Liver (tissue), 9 donors: ENCODE data around the gene GABARAP. TPM values are rescaled to one million over a fixed set of nuclear protein-coding genes. Genes with fewer than 3 reads are reported as not detected.

Source experiments
- DNase-seq: peaks from one replicate; pipeline ENCODE4 v3.0.0-alpha.2; 2017; ENCODE audit warnings: low spot score
- H3K27ac ChIP-seq, 2 donors: one replicate each; pipeline ENCODE4 v1.7.0; 2013; ENCODE audit warnings: inconsistent platforms in 2 of 2, low read length in 2 of 2, control low read depth in 1 of 2, low read depth in 1 of 2, mild to moderate bottlenecking in 1 of 2
- H3K27me3 ChIP-seq, 4 donors: one replicate each; pipeline versions ENCODE4 v1.6.1 to v1.7.0; 2013; ENCODE audit warnings: low read length in 3 of 4, inconsistent platforms in 1 of 4, mild to moderate bottlenecking in 1 of 4, moderate library complexity in 1 of 4; ENCODE audit not compliant: control insufficient read depth in 4 of 4, insufficient read depth in 4 of 4
- H3K36me3 ChIP-seq, 4 donors: one replicate each; pipeline versions ENCODE4 v1.6.1 to v1.7.0; 2013; ENCODE audit warnings: low read length in 3 of 4, mild to moderate bottlenecking in 3 of 4, low read depth in 1 of 4, moderate library complexity in 1 of 4; ENCODE audit not compliant: control insufficient read depth in 4 of 4, insufficient read depth in 3 of 4
- H3K4me1 ChIP-seq, 4 donors: one replicate each; pipeline versions ENCODE4 v1.6.1 to v1.7.0; 2013; ENCODE audit warnings: low read length in 3 of 4, mild to moderate bottlenecking in 3 of 4, moderate library complexity in 1 of 4; ENCODE audit not compliant: control insufficient read depth in 4 of 4, insufficient read depth in 4 of 4
- H3K4me3 ChIP-seq, 3 donors: one replicate each; pipeline versions ENCODE4 v1.6.1 to v1.7.0; 2013; ENCODE audit warnings: low read length in 3 of 3, control low read depth in 1 of 3, low read depth in 1 of 3, mild to moderate bottlenecking in 1 of 3
- H3K9ac ChIP-seq, 2 donors: one replicate each; pipeline ENCODE4 v1.7.0; 2013; ENCODE audit warnings: low read length in 2 of 2, mild to moderate bottlenecking in 2 of 2, moderate library complexity in 2 of 2, control low read depth in 1 of 2, low read depth in 1 of 2
- H3K9me3 ChIP-seq, 4 donors: one replicate each; pipeline versions ENCODE4 v1.6.1 to v1.7.0; 2013; ENCODE audit warnings: low read length in 3 of 4; ENCODE audit not compliant: control insufficient read depth in 4 of 4
- HNF4A ChIP-seq, 2 donors: conservative IDR thresholded peaks; 2 replicates each; pipeline ENCODE4 v1.6.1; 2016; ENCODE audit warnings: antibody characterized with exemption in 2 of 2, mild to moderate bottlenecking in 2 of 2
- HNF4G ChIP-seq: IDR thresholded peaks from 2 replicates; pipeline ENCODE4 v1.6.1; 2016; ENCODE audit warnings: antibody characterized with exemption
- JUND ChIP-seq, 2 donors: IDR thresholded peaks; 2 replicates each; pipeline ENCODE4 v1.6.1; 2016; ENCODE audit warnings: antibody characterized with exemption in 2 of 2
- MAX ChIP-seq: IDR thresholded peaks from 2 replicates; pipeline ENCODE4 v1.6.1; 2016; ENCODE audit warnings: antibody characterized with exemption
- REST ChIP-seq: IDR thresholded peaks from 2 replicates; pipeline ENCODE4 v1.6.1; 2016; ENCODE audit warnings: antibody characterized with exemption, mild to moderate bottlenecking
- SP1 ChIP-seq: IDR thresholded peaks from 2 replicates; pipeline ENCODE4 v1.6.1; 2018; ENCODE audit warnings: antibody characterized with exemption, mild to moderate bottlenecking
- TAF1 ChIP-seq: conservative IDR thresholded peaks from 2 replicates; pipeline ENCODE4 v1.6.1; 2016; ENCODE audit warnings: antibody characterized with exemption, mild to moderate bottlenecking
- WGBS: extraction: QIAGEN DNeasy Blood & Tissue Kit; methylation state at CpG from one replicate; pipeline ENCODE4 v1.1.7; 2013; 5-methylcytosine and 5-hydroxymethylcytosine counted together
- polyA plus RNA-seq, 2 donors: library from polyadenylated mRNA; stranded (reverse) in 1 of 2; unstranded in 1 of 2; fragments of 200-250 nt in 1 of 2; fragments of >200 nt in 1 of 2; fragmentation: Nextera tagmentation in 1 of 2; extraction: Ambion mirVana in 1 of 2; gene quantifications; one replicate each; pipeline versions ENCODE4 v1.2.1 to v1.2.3, GENCODE V29; 2013 to 2015
- total RNA-seq, 2 donors: library from RNA; depleted of rRNA; stranded (reverse); fragments of >200 nt; gene quantifications; one replicate each; pipeline ENCODE4 v1.2.3, GENCODE V29; 2014
- donor health status: healthy.
- donor health status: healthy.
- donor health status: healthy.
- donor health status: healthy.
- donor health status: healthy.

The GABARAP gene
- total and polyA plus RNA-seq, 4 donors = 74.4 to 489 (median 205) TPM

GRCh38 chr17:7219812-7220592 lies 22.2 kb downstream of the GABARAP start, which contains the start of the genes ACADVL and DLG4 (continued):
- TF ChIP-seq REST = peak; percentile 5
- peak; percentile 98 for TF ChIP-seq SP1
- peak; percentile 82 to 95 for TF ChIP-seq JUND (IDR thresholded peaks at IDR 0.05)

- Histone ChIP-seq H3K4me1 (peaks cover 14 to 67% (median 51%) of the 10 kb centered on the region in 4 donors), H3K27ac (peak overlapping the region; percentile 99), H3K27me3 (no peaks in the 10 kb centered on the region), H3K9ac (peak overlapping the region; percentile 78 to 79), H3K9me3 (no peaks in the 10 kb centered on the region), H3K36me3 (peaks cover 8 to 34% (median 26%) of the 10 kb centered on the region in 4 donors), H3K4me3 (peak overlapping the region; percentile 27 to 82 (median 79))
- WGBS = 20% methylated on average over 12 of the region's 12 CpGs
- TF ChIP-seq MAX (peak; percentile 47), TAF1 (no peak), HNF4A (conservative IDR thresholded peaks at IDR 0.05) (no peak)
- DNase-seq = no peak
Observed at GRCh38 chr17:7219229-7219811, 22.9 kb downstream of the GABARAP start.

- peak overlapping the region; percentile 99 for H3K27ac ChIP-seq
- 92% methylated on average over 6 of the region's 6 CpGs for WGBS
- peaks cover 14 to 65% (median 49%) of the 10 kb centered on the region in 4 donors for H3K4me1 ChIP-seq
Observed at GRCh38 chr17:7218758-7219157, 23.5 kb downstream of the GABARAP start.

GRCh38 chr17:7218166-7218565 lies 24.1 kb downstream of the GABARAP start:
- no peaks in the 10 kb centered on the region for H3K9me3 ChIP-seq
- no peaks in the 10 kb centered on the region for H3K27me3 ChIP-seq
- no peak for TF ChIP-seq JUND (IDR thresholded peaks at IDR 0.05)
- H3K27ac ChIP-seq = no peak overlapping the region
- no peak overlapping the region for H3K4me3 ChIP-seq
- no peak overlapping the region for H3K9ac ChIP-seq
- DNase-seq = no peak
- peaks cover 14 to 59% (median 46%) of the 10 kb centered on the region in 4 donors for H3K4me1 ChIP-seq
- peaks cover 4 to 23% (median 15%) of the 10 kb centered on the region in 4 donors for H3K36me3 ChIP-seq
- WGBS = 87% methylated on average over 6 of the region's 6 CpGs

More at GRCh38 chr17:7218758-7219157, 23.5 kb downstream of the GABARAP start:
- Histone ChIP-seq H3K9ac (no peak overlapping the region), H3K27me3 (no peaks in the 10 kb centered on the region), H3K9me3 (no peaks in the 10 kb centered on the region), H3K4me3 (no peak overlapping the region), H3K36me3 (peaks cover 4 to 29% (median 21%) of the 10 kb centered on the region in 4 donors)
- TF ChIP-seq HNF4G = no peak
- DNase-seq = no peak
